Amygdala (tissue), 56 donors: ENCODE measurements around the gene ZNF652.
"Not testable (repeated sequence)": the region's sequence is repeated elsewhere in the genome, so short reads cannot be mapped to it uniquely, and the experiment has no call there.

Source experiments
- DNase-seq, 56 donors: peaks; one replicate each; lab custom pipeline; 2025; lab: John Stamatoyannopoulos, UW

Gene ZNF652

GRCh38 chr17:49387498-49388289, 25.6 kb upstream of the ZNF652 start:
- DNase-seq: no peak

GRCh38 chr17:49386373-49386772, 24.3 kb upstream of the ZNF652 start:
- DNase-seq: no peak

- DNase-seq: no peak
Measured at GRCh38 chr17:49384951-49385350, 22.9 kb upstream of the ZNF652 start.

- no peak for DNase-seq
Measured at GRCh38 chr17:49383060-49383459, 21.0 kb upstream of the ZNF652 start.

GRCh38 chr17:49382556-49382955, 20.5 kb upstream of the ZNF652 start:
- no peak for DNase-seq

- DNase-seq: no peak
Measured at GRCh38 chr17:49381793-49382192, 19.7 kb upstream of the ZNF652 start.

- no peak for DNase-seq
Measured at GRCh38 chr17:49381033-49381432, 19.0 kb upstream of the ZNF652 start.

- DNase-seq: no peak
Measured at GRCh38 chr17:49379926-49380325, 17.9 kb upstream of the ZNF652 start.

GRCh38 chr17:49378311-49378710, 16.3 kb upstream of the ZNF652 start:
- DNase-seq: no peak

- DNase-seq: no peak
Measured at GRCh38 chr17:49375544-49375943, 13.5 kb upstream of the ZNF652 start.

GRCh38 chr17:49373115-49373514, 11.1 kb upstream of the ZNF652 start:
- no peak for DNase-seq

- DNase-seq: no peak
Measured at GRCh38 chr17:49372425-49372824, 10.4 kb upstream of the ZNF652 start.

- no peak for DNase-seq
Measured at GRCh38 chr17:49370971-49371834, 9.2 kb upstream of the ZNF652 start.

- no peak for DNase-seq
Measured at GRCh38 chr17:49369760-49370159, 7.7 kb upstream of the ZNF652 start.

GRCh38 chr17:49369089-49369488, 7.0 kb upstream of the ZNF652 start:
- no peak for DNase-seq

GRCh38 chr17:49365667-49366066, 3.6 kb upstream of the ZNF652 start:
- peak in 27 of 56 donors; percentile 2 to 67 (median 32) for DNase-seq

GRCh38 chr17:49365126-49365525, 3.1 kb upstream of the ZNF652 start:
- not testable (repeated sequence) for DNase-seq

GRCh38 chr17:49364119-49364518, 2.1 kb upstream of the ZNF652 start:
- no peak for DNase-seq

GRCh38 chr17:49363251-49363650, 1.2 kb upstream of the ZNF652 start:
- no peak for DNase-seq

- DNase-seq: peak in 1 of 56 donors; percentile 48
Measured at GRCh38 chr17:49362723-49363117, 670 bp upstream of the ZNF652 start.

GRCh38 chr17:49361129-49361901, 735 bp downstream of the ZNF652 start:
- peak in 37 of 56 donors; percentile 9 to 70 (median 46) for DNase-seq
